Right atrium auricular region (tissue), 2 donors: ENCODE data around the gene CSNK2A3. TPM values are rescaled to one million over a fixed set of nuclear protein-coding genes. Genes with fewer than 3 reads are reported as not detected.
"Not testable (repeated sequence)": the region's sequence is repeated elsewhere in the genome, so short reads cannot be mapped to it uniquely, and the experiment has no call there.

ENCODE experiments used
- DNase-seq: peaks from one replicate; pipeline ENCODE4 v3.0.0-alpha.2; 2019; ENCODE audit warnings: low spot score
- H3K27ac ChIP-seq, 2 donors: fragments of 200-600 bp; sonication (generic); 1 replicate in 1 of 2; 2 replicates in 1 of 2; pipeline ENCODE4 v1.5.1; 2016 to 2019
- H3K27me3 ChIP-seq, 2 donors: fragments of 200-600 bp; sonication (generic); one replicate each; pipeline versions ENCODE4 v1.5.1 to v1.6.0; 2017 to 2019
- H3K36me3 ChIP-seq: fragments of 200-600 bp; sonication (generic); one replicate; pipeline ENCODE4 v1.5.1; 2016
- H3K4me1 ChIP-seq, 2 donors: fragments of 200-600 bp; sonication (generic); one replicate each; pipeline versions ENCODE4 v1.5.1 to v1.6.0; 2017 to 2019
- H3K4me3 ChIP-seq, 2 donors: fragments of 200-600 bp; sonication (generic); 1 replicate in 1 of 2; 2 replicates in 1 of 2; pipeline ENCODE4 v1.5.1; 2017 to 2019; ENCODE audit warnings: mild to moderate bottlenecking in 1 of 2, moderate library complexity in 1 of 2
- H3K9me3 ChIP-seq, 2 donors: fragments of 200-600 bp; sonication (generic); one replicate each; pipeline ENCODE4 v1.5.1; 2019
- total RNA-seq, 2 donors: library from RNA; depleted of rRNA; stranded (reverse); fragments of >200 nt; gene quantifications; one replicate each; pipeline ENCODE4 v1.1.0, GENCODE V29; 2016
- TF ChIP-seq, protein P1 (sequence below), 2 donors: fragments of 200-600 bp; sonication (generic); IDR thresholded peaks; one replicate each; pipeline ENCODE4 v1.5.1; 2019; ENCODE audit warnings: antibody characterized with exemption in 2 of 2

Gene CSNK2A3
- total RNA-seq, 2 donors from 2014 or later: 0.75 to 1.3 TPM

DNA sequence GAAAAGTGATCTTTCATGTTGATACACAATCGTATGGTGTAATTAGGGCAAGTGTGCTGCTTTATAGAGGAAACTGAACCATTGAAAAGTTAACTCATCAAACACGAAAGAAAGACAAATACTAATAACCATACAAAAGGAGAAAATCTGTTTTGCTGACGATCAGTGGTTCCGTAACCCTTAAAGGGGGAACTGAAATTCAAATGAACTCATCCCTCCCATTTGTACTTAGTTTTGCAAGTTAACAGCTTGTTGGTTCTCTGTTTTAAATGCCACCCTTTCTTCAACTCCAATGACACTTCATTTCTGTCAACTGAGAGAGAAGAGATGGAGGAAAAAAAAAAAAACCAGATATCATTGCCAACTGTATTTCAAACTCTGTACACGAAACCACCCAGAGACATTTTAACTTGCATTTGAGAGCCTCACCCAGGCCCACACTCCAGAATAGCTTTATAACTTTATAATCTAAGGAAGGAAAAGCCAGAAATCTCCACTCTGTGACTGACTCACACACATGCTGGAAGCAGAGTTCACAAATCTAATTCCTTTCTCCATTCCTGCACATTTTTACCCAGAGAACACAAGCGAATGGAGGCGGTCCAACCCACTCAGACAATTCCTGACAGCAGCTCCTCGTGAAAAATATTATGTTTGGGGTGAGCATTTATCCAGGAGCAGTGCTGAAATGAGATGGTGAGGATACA, 17.4 kb upstream of the CSNK2A3 start:
- H3K27me3 ChIP-seq: no peaks in the 10 kb centered on the region

DNA sequence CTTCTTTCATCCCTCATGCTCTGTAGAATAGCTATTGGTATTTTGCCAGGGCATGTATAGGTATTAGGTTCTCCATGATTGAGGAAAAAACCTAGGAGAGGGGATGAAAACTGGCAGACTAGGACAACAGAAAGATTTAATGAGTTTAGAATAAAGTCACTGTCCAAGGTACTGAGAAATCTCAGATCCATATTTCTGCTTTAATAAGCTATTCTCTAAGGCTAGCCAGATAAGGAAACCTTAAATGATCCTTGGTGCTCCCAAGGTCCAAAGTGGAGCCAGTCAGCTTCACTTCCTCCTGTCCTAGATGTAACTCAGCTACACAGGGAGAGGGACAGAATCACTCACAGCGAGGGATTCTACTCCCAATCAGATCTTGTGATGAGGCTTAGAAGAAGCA, 13.7 kb upstream of the CSNK2A3 start:
- no peaks in the 10 kb centered on the region for H3K27me3 ChIP-seq
- DNase-seq: no peak
- TF ChIP-seq, protein P1, sequence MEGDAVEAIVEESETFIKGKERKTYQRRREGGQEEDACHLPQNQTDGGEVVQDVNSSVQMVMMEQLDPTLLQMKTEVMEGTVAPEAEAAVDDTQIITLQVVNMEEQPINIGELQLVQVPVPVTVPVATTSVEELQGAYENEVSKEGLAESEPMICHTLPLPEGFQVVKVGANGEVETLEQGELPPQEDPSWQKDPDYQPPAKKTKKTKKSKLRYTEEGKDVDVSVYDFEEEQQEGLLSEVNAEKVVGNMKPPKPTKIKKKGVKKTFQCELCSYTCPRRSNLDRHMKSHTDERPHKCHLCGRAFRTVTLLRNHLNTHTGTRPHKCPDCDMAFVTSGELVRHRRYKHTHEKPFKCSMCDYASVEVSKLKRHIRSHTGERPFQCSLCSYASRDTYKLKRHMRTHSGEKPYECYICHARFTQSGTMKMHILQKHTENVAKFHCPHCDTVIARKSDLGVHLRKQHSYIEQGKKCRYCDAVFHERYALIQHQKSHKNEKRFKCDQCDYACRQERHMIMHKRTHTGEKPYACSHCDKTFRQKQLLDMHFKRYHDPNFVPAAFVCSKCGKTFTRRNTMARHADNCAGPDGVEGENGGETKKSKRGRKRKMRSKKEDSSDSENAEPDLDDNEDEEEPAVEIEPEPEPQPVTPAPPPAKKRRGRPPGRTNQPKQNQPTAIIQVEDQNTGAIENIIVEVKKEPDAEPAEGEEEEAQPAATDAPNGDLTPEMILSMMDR (IDR thresholded peaks at IDR 0.05): no peak
- no peaks in the 10 kb centered on the region for H3K36me3 ChIP-seq
- H3K4me3 ChIP-seq: no peak overlapping the region
- H3K27ac ChIP-seq: no peak overlapping the region
- peaks cover 0 to 10% of the 10 kb centered on the region in 2 donors for H3K4me1 ChIP-seq
- no peaks in the 10 kb centered on the region for H3K9me3 ChIP-seq

More for the DNA sequence above, 17.4 kb upstream of the CSNK2A3 start:
- H3K9me3 ChIP-seq: no peaks in the 10 kb centered on the region
- no peaks in the 10 kb centered on the region for H3K36me3 ChIP-seq
- no peak for DNase-seq
- TF ChIP-seq, protein P1 (IDR thresholded peaks at IDR 0.05): no peak
- no peak overlapping the region for H3K4me3 ChIP-seq
- peak overlapping the region in 1 of 2 donors; percentile 18 for H3K27ac ChIP-seq
- H3K4me1 ChIP-seq: peaks cover 0 to 10% of the 10 kb centered on the region in 2 donors

DNA sequence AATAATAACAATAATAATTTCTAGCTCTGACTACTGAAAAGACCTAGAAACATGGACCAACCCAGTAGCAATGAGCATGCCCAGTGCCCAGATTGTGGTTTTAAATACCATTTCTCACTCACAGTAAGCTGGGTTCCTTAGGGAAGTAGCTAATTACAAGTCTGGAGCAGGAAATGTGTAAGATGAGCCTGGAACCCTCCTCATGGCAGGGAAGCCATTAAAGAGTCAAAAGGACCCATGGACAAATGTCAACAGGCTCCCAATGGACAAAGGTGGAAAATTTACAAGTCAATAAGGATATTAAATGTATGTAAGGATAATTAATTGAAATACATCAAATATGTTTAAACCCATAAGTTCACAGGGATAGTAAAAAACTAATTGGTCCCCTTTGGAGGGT, 10.6 kb upstream of the CSNK2A3 start:
- no peak for DNase-seq
- TF ChIP-seq, protein P1 (IDR thresholded peaks at IDR 0.05): no peak
- no peak overlapping the region for H3K4me3 ChIP-seq
- no peaks in the 10 kb centered on the region for H3K36me3 ChIP-seq
- H3K9me3 ChIP-seq: no peaks in the 10 kb centered on the region
- H3K27ac ChIP-seq: no peak overlapping the region
- H3K4me1 ChIP-seq: no peaks in the 10 kb centered on the region
- H3K27me3 ChIP-seq: no peaks in the 10 kb centered on the region

DNA sequence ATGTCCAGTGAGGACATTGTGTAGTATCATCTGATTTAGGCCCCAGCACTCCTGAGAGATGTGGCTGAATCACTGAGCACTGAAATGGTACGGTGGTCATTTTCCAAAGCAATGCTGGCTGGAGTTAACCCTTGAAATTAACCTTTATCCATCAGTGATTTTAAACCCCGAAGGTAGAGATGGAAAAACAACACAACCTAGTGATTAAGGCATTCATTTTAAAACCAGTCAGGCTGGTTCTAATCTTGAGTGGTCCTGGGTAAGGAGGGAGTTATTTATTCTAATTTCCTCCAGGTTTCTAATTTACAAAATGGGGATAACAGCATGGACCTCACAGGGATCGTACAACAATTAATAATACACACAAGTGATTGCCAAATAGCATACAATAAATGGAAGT, 6.6 kb upstream of the CSNK2A3 start:
- Histone ChIP-seq H3K36me3 (no peaks in the 10 kb centered on the region), H3K4me3 (no peak overlapping the region), H3K27ac (no peak overlapping the region), H3K4me1 (no peaks in the 10 kb centered on the region), H3K9me3 (no peaks in the 10 kb centered on the region), H3K27me3 (no peaks in the 10 kb centered on the region)
- TF ChIP-seq, protein P1 (IDR thresholded peaks at IDR 0.05): no peak
- no peak for DNase-seq

DNA sequence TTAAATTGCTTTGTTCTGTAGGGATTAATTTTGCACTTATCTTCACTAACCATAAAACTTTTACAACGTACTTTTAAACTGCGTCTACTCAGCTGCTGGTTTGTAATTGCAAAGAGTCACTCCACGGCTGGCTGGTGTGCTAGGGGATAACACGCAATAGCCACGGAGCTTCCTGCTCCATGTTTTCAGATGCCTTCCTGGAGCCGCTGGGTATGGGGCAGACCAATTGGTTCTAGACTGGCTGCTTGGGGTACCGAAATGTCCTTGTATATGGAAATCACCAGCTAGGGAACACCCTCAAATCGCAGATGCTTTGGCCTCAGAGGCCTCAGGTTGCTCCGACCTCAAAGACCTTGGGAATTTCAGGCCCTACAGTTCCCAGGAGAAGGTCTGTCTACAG, 3.8 kb upstream of the CSNK2A3 start:
- no peak for DNase-seq
- no peak overlapping the region for H3K27ac ChIP-seq
- no peaks in the 10 kb centered on the region for H3K9me3 ChIP-seq
- no peaks in the 10 kb centered on the region for H3K27me3 ChIP-seq
- TF ChIP-seq, protein P1 (IDR thresholded peaks at IDR 0.05): no peak
- H3K4me1 ChIP-seq: no peaks in the 10 kb centered on the region
- H3K4me3 ChIP-seq: no peak overlapping the region
- no peaks in the 10 kb centered on the region for H3K36me3 ChIP-seq

DNA sequence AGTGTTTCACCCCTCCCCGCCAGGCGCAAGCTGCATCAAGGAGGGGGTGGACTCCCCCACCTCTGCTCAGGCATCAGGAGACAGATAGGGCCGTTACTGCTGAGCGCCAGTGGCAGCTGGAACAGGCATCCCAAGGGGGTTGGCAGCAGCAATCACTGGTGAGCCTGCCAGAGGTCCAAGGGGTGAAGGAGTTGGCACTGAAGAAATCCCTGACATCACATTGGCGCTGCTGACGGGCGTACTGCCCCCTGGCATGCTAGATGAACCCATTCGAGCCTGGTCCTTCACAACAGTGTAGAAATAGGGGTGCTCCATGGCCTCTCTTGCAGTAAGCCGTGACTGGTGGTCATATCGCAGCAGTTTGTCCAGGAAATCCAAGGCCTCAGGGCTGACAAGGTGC, 1.2 kb downstream of the CSNK2A3 start:
- H3K27ac ChIP-seq, H3K27me3 ChIP-seq, DNase-seq, H3K4me3 ChIP-seq, H3K36me3 ChIP-seq, H3K9me3 ChIP-seq: not testable (repeated sequence)
- H3K4me1 ChIP-seq: peaks cover 0 to 45% of the 10 kb centered on the region in 2 donors
